Mesendoderm (in vitro differentiated cells): ENCODE measurements around the gene COL2A1.

Source experiments
- DNase-seq: peaks from one replicate; pipeline ENCODE4 v3.0.0; 2013
- H2AK5ac ChIP-seq: 2 replicates; pipeline ENCODE4 v1.6.1; 2013; ENCODE audit warnings: low read length, inconsistent platforms
- H2BK120ac ChIP-seq: 2 replicates; pipeline ENCODE4 v1.6.1; 2013; ENCODE audit warnings: low read depth, mild to moderate bottlenecking, low read length, moderate library complexity, mixed read lengths
- H2BK15ac ChIP-seq: replicated peaks from 2 replicates; pipeline ENCODE4 v1.6.1; 2013; ENCODE audit warnings: low read depth, mild to moderate bottlenecking, moderate library complexity
- H2BK5ac ChIP-seq: 2 replicates; pipeline ENCODE4 v1.6.1; 2013; ENCODE audit warnings: low read length, inconsistent platforms
- H3K18ac ChIP-seq: 2 replicates; pipeline ENCODE4 v1.6.1; 2013; ENCODE audit warnings: mild to moderate bottlenecking, low read length, mixed read lengths
- H3K23ac ChIP-seq: one replicate; pipeline ENCODE4 v1.6.1; 2013; ENCODE audit warnings: low read length
- H3K27ac ChIP-seq: 2 replicates; pipeline ENCODE4 v1.5.1; 2013; ENCODE audit warnings: low read depth, mild to moderate bottlenecking, inconsistent platforms, low read length, moderate library complexity
- H3K27me3 ChIP-seq: 2 replicates; pipeline ENCODE4 v1.6.1; 2013; ENCODE audit warnings: low read length, control low read depth, mild to moderate bottlenecking, inconsistent platforms; ENCODE audit not compliant: insufficient read depth, poor library complexity
- H3K36me3 ChIP-seq: 2 replicates; pipeline ENCODE4 v1.6.1; 2013; ENCODE audit warnings: low read length, inconsistent platforms; ENCODE audit not compliant: control insufficient read depth, insufficient read depth
- H3K4ac ChIP-seq: one replicate; pipeline ENCODE4 v1.6.1; 2013; ENCODE audit warnings: low read depth, mild to moderate bottlenecking, low read length, moderate library complexity
- H3K4me1 ChIP-seq: 2 replicates; pipeline ENCODE4 v1.6.1; 2013; ENCODE audit warnings: low read depth, low read length, inconsistent platforms; ENCODE audit not compliant: control insufficient read depth
- H3K4me2 ChIP-seq: 2 replicates; pipeline ENCODE4 v1.6.1; 2013; ENCODE audit warnings: low read length
- H3K4me3 ChIP-seq: 2 replicates; pipeline ENCODE4 v1.5.1; 2013; ENCODE audit warnings: mild to moderate bottlenecking, low read length
- H3K56ac ChIP-seq: one replicate; pipeline ENCODE4 v1.6.1; 2013; ENCODE audit warnings: low read length
- H3K79me1 ChIP-seq: 2 replicates; pipeline ENCODE4 v1.6.1; 2013; ENCODE audit warnings: low read length, inconsistent platforms
- H3K79me2 ChIP-seq: 2 replicates; pipeline ENCODE4 v1.6.1; 2013; ENCODE audit warnings: mild to moderate bottlenecking, low read length; ENCODE audit not compliant: control insufficient read depth, insufficient read depth
- H3K9ac ChIP-seq: 2 replicates; pipeline ENCODE4 v1.6.1; 2013; ENCODE audit warnings: low read length, inconsistent platforms
- H4K5ac ChIP-seq: one replicate; pipeline ENCODE4 v1.6.1; 2013; ENCODE audit warnings: low read length
- H4K8ac ChIP-seq: one replicate; pipeline ENCODE4 v1.6.1; 2013; ENCODE audit warnings: low read depth, mild to moderate bottlenecking, control low read depth, low read length, moderate library complexity
- WGBS: extraction: QIAGEN DNeasy Blood & Tissue Kit; methylation state at CpG from one replicate; pipeline ENCODE4 v1.1.7; 2013; ENCODE audit warnings: low lambda C conversion rate, missing lambda C conversion rate; ENCODE audit not compliant: insufficient coverage; ENCODE audit errors: extremely low coverage; 5-methylcytosine and 5-hydroxymethylcytosine counted together

COL2A1 gene

GRCh38 chr12:47983541-47984115 is 20.6 kb downstream of the COL2A1 start:
- Histone ChIP-seq H3K4ac (no peak overlapping the region), H3K23ac (no peak overlapping the region), H4K5ac (no peak overlapping the region), H2BK5ac (no peak overlapping the region), H3K27me3 (no peaks in the 10 kb centered on the region), H4K8ac (no peak overlapping the region), H3K4me2 (no peak overlapping the region), H3K27ac (no peak overlapping the region), H3K9ac (no peak overlapping the region), H3K18ac (no peak overlapping the region), H3K79me1 (no peaks in the 10 kb centered on the region), H2AK5ac (no peak overlapping the region), H3K4me3 (no peak overlapping the region), H3K79me2 (no peaks in the 10 kb centered on the region), H2BK120ac (no peak overlapping the region), H2BK15ac (no peak overlapping the region), H3K56ac (no peak overlapping the region), H3K4me1 (no peaks in the 10 kb centered on the region), H3K36me3 (no peaks in the 10 kb centered on the region)
- no CpG with 5 or more reads among the region's 5 CpGs for WGBS
- no peak for DNase-seq

- H3K27me3 ChIP-seq = no peaks in the 10 kb centered on the region
- no peak overlapping the region for H3K4me3 ChIP-seq
- DNase-seq = no peak
- no peak overlapping the region for H4K5ac ChIP-seq
- no peaks in the 10 kb centered on the region for H3K79me2 ChIP-seq
- no peaks in the 10 kb centered on the region for H3K36me3 ChIP-seq
- H4K8ac ChIP-seq = no peak overlapping the region
- no peaks in the 10 kb centered on the region for H3K4me1 ChIP-seq
- no peak overlapping the region for H2BK120ac ChIP-seq
- no peak overlapping the region for H3K4me2 ChIP-seq
- no peak overlapping the region for H3K23ac ChIP-seq
- H2AK5ac ChIP-seq = no peak overlapping the region
- H3K56ac ChIP-seq = no peak overlapping the region
- H3K4ac ChIP-seq = no peak overlapping the region
- H3K9ac ChIP-seq = no peak overlapping the region
- no peak overlapping the region for H3K18ac ChIP-seq
- no peak overlapping the region for H3K27ac ChIP-seq
- no peak overlapping the region for H2BK5ac ChIP-seq
- H3K79me1 ChIP-seq = no peaks in the 10 kb centered on the region
- no CpG with 5 or more reads among the region's 11 CpGs for WGBS
- no peak overlapping the region for H2BK15ac ChIP-seq
These were observed 21.5 kb downstream of the COL2A1 start for GRCh38 chr12:47982770-47983169.

- no peak overlapping the region for H2AK5ac ChIP-seq
- no peak overlapping the region for H4K5ac ChIP-seq
- no peak overlapping the region for H2BK15ac ChIP-seq
- H3K56ac ChIP-seq = no peak overlapping the region
- no peaks in the 10 kb centered on the region for H3K79me2 ChIP-seq
- no peaks in the 10 kb centered on the region for H3K79me1 ChIP-seq
- H4K8ac ChIP-seq = no peak overlapping the region
- no peaks in the 10 kb centered on the region for H3K27me3 ChIP-seq
- no peak overlapping the region for H2BK120ac ChIP-seq
- H3K36me3 ChIP-seq = no peaks in the 10 kb centered on the region
- H3K4me3 ChIP-seq = no peak overlapping the region
- H3K9ac ChIP-seq = no peak overlapping the region
- DNase-seq = no peak
- no peak overlapping the region for H3K4ac ChIP-seq
- H3K4me2 ChIP-seq = no peak overlapping the region
- H3K18ac ChIP-seq = no peak overlapping the region
- WGBS = no CpG with 5 or more reads among the region's 5 CpGs
- no peaks in the 10 kb centered on the region for H3K4me1 ChIP-seq
- H3K23ac ChIP-seq = no peak overlapping the region
- H2BK5ac ChIP-seq = no peak overlapping the region
- no peak overlapping the region for H3K27ac ChIP-seq
These were observed 22.0 kb downstream of the COL2A1 start for GRCh38 chr12:47982311-47982710.

GRCh38 chr12:47981496-47982260 is 22.6 kb downstream of the COL2A1 start:
- no CpG with 5 or more reads among the region's 20 CpGs for WGBS

GRCh38 chr12:47980779-47981495 is 23.3 kb downstream of the COL2A1 start:
- H3K9ac ChIP-seq = no peak overlapping the region
- H3K79me1 ChIP-seq = no peaks in the 10 kb centered on the region
- H2BK15ac ChIP-seq = no peak overlapping the region
- no peak overlapping the region for H3K56ac ChIP-seq
- H3K4me1 ChIP-seq = no peaks in the 10 kb centered on the region
- no peak overlapping the region for H3K23ac ChIP-seq
- no peak overlapping the region for H3K4me3 ChIP-seq
- no peak overlapping the region for H3K4ac ChIP-seq
- no CpG with 5 or more reads among the region's 17 CpGs for WGBS
- H2BK5ac ChIP-seq = no peak overlapping the region
- no peak overlapping the region for H4K5ac ChIP-seq
- no peak overlapping the region for H2BK120ac ChIP-seq
- H3K4me2 ChIP-seq = no peak overlapping the region
- no peaks in the 10 kb centered on the region for H3K36me3 ChIP-seq
- no peak overlapping the region for H4K8ac ChIP-seq
- no peak for DNase-seq
- H3K27ac ChIP-seq = no peak overlapping the region
- no peaks in the 10 kb centered on the region for H3K27me3 ChIP-seq
- H3K18ac ChIP-seq = no peak overlapping the region
- no peak overlapping the region for H2AK5ac ChIP-seq
- H3K79me2 ChIP-seq = no peaks in the 10 kb centered on the region

More at GRCh38 chr12:47981496-47982260, 22.6 kb downstream of the COL2A1 start:
- H3K79me2 ChIP-seq = no peaks in the 10 kb centered on the region
- H2BK5ac ChIP-seq = no peak overlapping the region
- H2BK120ac ChIP-seq = no peak overlapping the region
- no peak overlapping the region for H3K18ac ChIP-seq
- H3K27ac ChIP-seq = no peak overlapping the region
- H3K23ac ChIP-seq = no peak overlapping the region
- no peak overlapping the region for H3K56ac ChIP-seq
- H2AK5ac ChIP-seq = no peak overlapping the region
- H3K36me3 ChIP-seq = no peaks in the 10 kb centered on the region
- H3K4me3 ChIP-seq = no peak overlapping the region
- H3K27me3 ChIP-seq = no peaks in the 10 kb centered on the region
- no peak overlapping the region for H4K8ac ChIP-seq
- no peaks in the 10 kb centered on the region for H3K4me1 ChIP-seq
- DNase-seq = no peak
- H3K9ac ChIP-seq = no peak overlapping the region
- no peak overlapping the region for H4K5ac ChIP-seq
- no peak overlapping the region for H3K4me2 ChIP-seq
- no peaks in the 10 kb centered on the region for H3K79me1 ChIP-seq
- H3K4ac ChIP-seq = no peak overlapping the region
- H2BK15ac ChIP-seq = no peak overlapping the region
